Lung (tissue), 12 donors: Measurements from ENCODE around the gene RABGGTA. TPM values are rescaled to one million over a fixed set of nuclear protein-coding genes. Genes with fewer than 3 reads are reported as not detected.

Source experiments
- ATAC-seq: fragments of 200-7000 bp; cut with Tn5 transposase; one replicate; pipeline ENCODE4 v1.9.1; 2020; ENCODE audit warnings: moderate number of reproducible peaks; ENCODE audit not compliant: insufficient read depth, low FRiP score
- DNase-seq, 3 donors: peaks; one replicate each; pipeline ENCODE4 v3.0.0-alpha.2; 2013 to 2017
- H3K27ac ChIP-seq, 2 donors: one replicate each; pipeline ENCODE4 v1.5.1; 2013; ENCODE audit warnings: mild to moderate bottlenecking in 2 of 2, moderate library complexity in 2 of 2, control low read depth in 1 of 2, inconsistent platforms in 1 of 2, low read depth in 1 of 2, low read length in 1 of 2
- H3K27me3 ChIP-seq, 3 donors: one replicate each; pipeline ENCODE4 v1.5.1; 2013; ENCODE audit warnings: low read length in 2 of 3; ENCODE audit not compliant: control insufficient read depth in 3 of 3, insufficient read depth in 3 of 3
- H3K36me3 ChIP-seq, 4 donors: one replicate each; pipeline ENCODE4 v1.5.1; 2013; ENCODE audit warnings: low read length in 4 of 4, mild to moderate bottlenecking in 1 of 4, moderate library complexity in 1 of 4; ENCODE audit not compliant: control insufficient read depth in 4 of 4, insufficient read depth in 4 of 4
- H3K4me1 ChIP-seq, 5 donors: one replicate each; pipeline ENCODE4 v1.5.1; 2013; ENCODE audit warnings: low read length in 5 of 5, mild to moderate bottlenecking in 2 of 5, moderate library complexity in 1 of 5; ENCODE audit not compliant: control insufficient read depth in 5 of 5, insufficient read depth in 5 of 5
- H3K4me3 ChIP-seq: one replicate; pipeline ENCODE4 v1.5.1; 2013; ENCODE audit warnings: mild to moderate bottlenecking, control low read depth, moderate library complexity
- H3K9ac ChIP-seq, 2 donors: one replicate each; pipeline ENCODE4 v1.5.1; 2013; ENCODE audit warnings: low read length in 2 of 2, control low read depth in 1 of 2; ENCODE audit not compliant: insufficient read depth in 1 of 2
- H3K9me3 ChIP-seq, 4 donors: one replicate each; pipeline ENCODE4 v1.5.1; 2013; ENCODE audit warnings: low read length in 3 of 4, mild to moderate bottlenecking in 1 of 4, moderate library complexity in 1 of 4; ENCODE audit not compliant: control insufficient read depth in 4 of 4, insufficient read depth in 3 of 4
- CTCF ChIP-seq: IDR thresholded peaks from 2 replicates; pipeline ENCODE4 v1.5.1; 2012; ENCODE audit warnings: mild to moderate bottlenecking; ENCODE audit errors: control extremely low read depth, extremely low read depth
- WGBS, 2 donors: extraction: QIAGEN DNeasy Blood & Tissue Kit; methylation state at CpG; one replicate each; pipeline ENCODE4 v1.1.7; 2013; 5-methylcytosine and 5-hydroxymethylcytosine counted together
- polyA plus RNA-seq, 2 donors: library from polyadenylated mRNA; stranded (reverse); fragments of 200-250 nt; gene quantifications; one replicate each; pipeline ENCODE4 v1.2.1, GENCODE V29; 2013
- total RNA-seq, 2 donors: library from RNA; depleted of rRNA in 1 of 2; stranded (reverse); fragments of >200 nt in 1 of 2; gene quantifications; one replicate each; pipeline ENCODE4 v1.2.1, GENCODE V29; 2014 to 2021
- donor health status: control.
- donor health status: control.
- donor health status: Bipolar disorder and iron deficiency.
- donor health status: healthy.
- donor health status: DM: yes; HTN: yes; CAD: no.

RABGGTA gene
- total and polyA plus RNA-seq, 4 donors, result 19.7 to 55.8 (median 42.9) TPM

GRCh38 chr14:24313913-24314312, 42.5 kb upstream of the RABGGTA start:
- Histone ChIP-seq H3K27ac (peak overlapping the region in 1 of 2 donors; percentile 61), H3K4me1 (peaks cover 9 to 53% (median 11%) of the 10 kb centered on the region in 5 donors), H3K9ac (no peak overlapping the region), H3K36me3 (no peaks in the 10 kb centered on the region), H3K9me3 (no peaks in the 10 kb centered on the region), H3K27me3 (peaks cover 0 to 30% (median 20%) of the 10 kb centered on the region in 3 donors), H3K4me3 (no peak overlapping the region)
- ATAC-seq, result no peak
- 28 to 63% methylated on average over 2 of the region's 2 CpGs for WGBS, 2 donors
- DNase-seq, result no peak
- TF ChIP-seq CTCF, result no peak

GRCh38 chr14:24312736-24313507, 41.5 kb upstream of the RABGGTA start:
- Histone ChIP-seq H3K4me1 (peaks cover 9 to 53% (median 11%) of the 10 kb centered on the region in 5 donors), H3K36me3 (peaks cover 0 to 3% (median 0%) of the 10 kb centered on the region in 4 donors), H3K9me3 (no peaks in the 10 kb centered on the region), H3K27ac (peak overlapping the region; percentile 43 to 75), H3K9ac (no peak overlapping the region), H3K4me3 (no peak overlapping the region), H3K27me3 (peaks cover 0 to 20% (median 14%) of the 10 kb centered on the region in 3 donors)
- ATAC-seq, result no peak
- WGBS, 2 donors, result 28 to 50% methylated on average over 9 of the region's 9 CpGs
- no peak for TF ChIP-seq CTCF
- peak in 2 of 3 donors; percentile 31 to 64 for DNase-seq

- H3K9me3 ChIP-seq, result no peaks in the 10 kb centered on the region
- peaks cover 9 to 55% (median 11%) of the 10 kb centered on the region in 5 donors for H3K4me1 ChIP-seq
- H3K27me3 ChIP-seq, result peaks cover 0 to 11% (median 6%) of the 10 kb centered on the region in 3 donors
- ATAC-seq (no peak), DNase-seq (no peak)
- no peak for TF ChIP-seq CTCF
- no peak overlapping the region for H3K4me3 ChIP-seq
- H3K27ac ChIP-seq, result peak overlapping the region in 1 of 2 donors; percentile 92
- H3K36me3 ChIP-seq, result peaks cover 0 to 9% (median 5%) of the 10 kb centered on the region in 4 donors
- WGBS, 2 donors, result 60 to 77% methylated on average over 1 of the region's 1 CpG
- H3K9ac ChIP-seq, result peak overlapping the region in 1 of 2 donors; percentile 44
Observed at GRCh38 chr14:24311837-24312615, 40.6 kb upstream of the RABGGTA start.
